GM21390 (cell line): Measurements from ENCODE around the gene NBPF19.
"Not testable (repeated sequence)": the region's sequence is repeated elsewhere in the genome, so short reads cannot be mapped to it uniquely, and the experiment has no call there.

Source experiments
- ATAC-seq: cut with Tn5 transposase; IDR thresholded peaks from one replicate; pipeline ENCODE4 v1.9.1; 2021; ENCODE audit not compliant: unreplicated experiment

The NBPF19 gene

GRCh38 chr1:149474745-149475144 is at the start of gene NBPF19:
TSS of gene NBPF19 (plus strand) at chr1:149475045. CDS start at chr1:149475933, 888 bp downstream.
- ATAC-seq = not testable (repeated sequence)

- ATAC-seq = not testable (repeated sequence)
These were observed 46.5 kb upstream of the NBPF19 start for GRCh38 chr1:149428317-149428716.

GRCh38 chr1:149445451-149445850 is 29.4 kb upstream of the NBPF19 start:
- ATAC-seq = not testable (repeated sequence)

- ATAC-seq = not testable (repeated sequence)
These were observed 22.6 kb upstream of the NBPF19 start for GRCh38 chr1:149452196-149452595.

- ATAC-seq = not testable (repeated sequence)
These were observed 22.2 kb upstream of the NBPF19 start for GRCh38 chr1:149452652-149453051.

- ATAC-seq = not testable (repeated sequence)
These were observed 83.5 kb downstream of the NBPF19 start for GRCh38 chr1:149558350-149558825.

- ATAC-seq = not testable (repeated sequence)
These were observed 87.0 kb downstream of the NBPF19 start for GRCh38 chr1:149561806-149562205.

- not testable (repeated sequence) for ATAC-seq
These were observed 90.6 kb downstream of the NBPF19 start for GRCh38 chr1:149565485-149565884.

GRCh38 chr1:149572763-149573162 is 97.9 kb downstream of the NBPF19 start:
- not testable (repeated sequence) for ATAC-seq

GRCh38 chr1:149585592-149585991 is 110.7 kb downstream of the NBPF19 start:
- ATAC-seq = not testable (repeated sequence)
